ENCODE measurements around the gene NFIA.

DNA sequence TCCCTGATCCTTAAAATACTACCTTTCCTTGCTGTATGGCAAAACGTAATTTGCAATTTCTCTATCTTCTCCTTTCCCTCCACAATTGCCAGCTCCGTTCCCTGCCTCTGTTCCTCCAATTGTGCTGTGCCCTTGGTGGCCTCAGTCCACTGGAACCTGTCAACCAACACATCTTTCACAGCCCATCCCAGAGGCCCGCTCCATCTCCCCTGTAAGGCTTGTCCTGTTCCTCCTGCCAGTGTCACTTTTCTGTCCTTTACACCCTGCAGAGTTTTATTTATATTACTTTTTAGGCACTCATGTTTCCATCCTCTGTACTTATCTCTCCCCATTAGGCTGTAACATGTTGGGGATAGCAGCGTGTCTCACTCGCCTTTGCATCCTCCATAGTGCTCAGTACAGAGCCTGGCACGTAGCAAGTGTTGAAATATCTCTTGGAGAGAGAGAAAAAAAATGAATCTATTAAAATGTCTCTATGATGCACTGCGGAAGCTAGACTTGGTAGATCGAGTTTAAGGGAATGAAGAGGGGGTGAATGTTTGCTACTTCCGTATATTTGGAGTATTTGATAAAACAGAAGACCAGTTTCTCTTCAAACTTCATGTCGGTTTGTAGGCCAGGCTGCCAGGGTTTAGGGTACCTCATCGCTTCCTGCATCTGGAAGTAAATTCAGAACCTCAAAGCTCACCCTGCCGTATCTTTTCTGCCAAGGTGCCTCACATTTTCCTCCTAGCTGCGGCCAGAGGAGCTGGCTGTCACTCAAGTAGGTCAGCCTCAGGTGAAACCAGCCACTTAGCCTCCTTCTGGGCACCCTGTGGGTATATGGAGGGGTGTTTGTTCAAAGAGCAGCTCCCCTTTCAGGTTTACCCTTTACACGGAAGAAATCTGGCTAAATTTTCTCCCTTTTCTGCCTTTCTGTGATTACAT, 338.8 kb downstream of the NFIA start:
- TF ChIP-seq, protein P1, sequence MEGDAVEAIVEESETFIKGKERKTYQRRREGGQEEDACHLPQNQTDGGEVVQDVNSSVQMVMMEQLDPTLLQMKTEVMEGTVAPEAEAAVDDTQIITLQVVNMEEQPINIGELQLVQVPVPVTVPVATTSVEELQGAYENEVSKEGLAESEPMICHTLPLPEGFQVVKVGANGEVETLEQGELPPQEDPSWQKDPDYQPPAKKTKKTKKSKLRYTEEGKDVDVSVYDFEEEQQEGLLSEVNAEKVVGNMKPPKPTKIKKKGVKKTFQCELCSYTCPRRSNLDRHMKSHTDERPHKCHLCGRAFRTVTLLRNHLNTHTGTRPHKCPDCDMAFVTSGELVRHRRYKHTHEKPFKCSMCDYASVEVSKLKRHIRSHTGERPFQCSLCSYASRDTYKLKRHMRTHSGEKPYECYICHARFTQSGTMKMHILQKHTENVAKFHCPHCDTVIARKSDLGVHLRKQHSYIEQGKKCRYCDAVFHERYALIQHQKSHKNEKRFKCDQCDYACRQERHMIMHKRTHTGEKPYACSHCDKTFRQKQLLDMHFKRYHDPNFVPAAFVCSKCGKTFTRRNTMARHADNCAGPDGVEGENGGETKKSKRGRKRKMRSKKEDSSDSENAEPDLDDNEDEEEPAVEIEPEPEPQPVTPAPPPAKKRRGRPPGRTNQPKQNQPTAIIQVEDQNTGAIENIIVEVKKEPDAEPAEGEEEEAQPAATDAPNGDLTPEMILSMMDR (IDR thresholded peaks at IDR 0.05; ENCODE audit: low read length) = no peak
- TF ChIP-seq EZH2phosphoT487 (IDR thresholded peaks at IDR 0.05; ENCODE audit: low read length) = no peak
- no peak for TF ChIP-seq EZH2 (optimal IDR thresholded peaks at IDR 0.05; ENCODE audit: low read depth, low read length)
